Adrenal gland (tissue), 5 donors: ENCODE results near the gene IKZF5.
A peak's percentile ranks its signal among the peaks of the same experiment; 100 is the strongest.

Experiments
- POLR2A ChIP-seq, 2 donors: fragments of 450-650 bp; IDR thresholded peaks; one replicate each; pipeline ENCODE4 v1.6.1; 2017; ENCODE audit warnings: antibody characterized with exemption in 2 of 2, mild to moderate bottlenecking in 2 of 2, moderate library complexity in 1 of 2
- TF ChIP-seq, protein P1 (sequence below), 6 experiments: fragments of 450-650 bp in 4 of 6; fragments of 200-600 bp in 2 of 6; sonication (generic) in 1 of 6; IDR thresholded peaks; 1 replicate in 5 of 6; 2 replicates in 1 of 6; pipeline versions ENCODE4 v1.5.1 to v1.8.0; 2016 to 2021; ENCODE audit warnings: antibody characterized with exemption in 6 of 6, mild to moderate bottlenecking in 2 of 6, moderate library complexity in 1 of 6
- donor health status: DM: no; HTN: no; CAD: no.

DNA sequence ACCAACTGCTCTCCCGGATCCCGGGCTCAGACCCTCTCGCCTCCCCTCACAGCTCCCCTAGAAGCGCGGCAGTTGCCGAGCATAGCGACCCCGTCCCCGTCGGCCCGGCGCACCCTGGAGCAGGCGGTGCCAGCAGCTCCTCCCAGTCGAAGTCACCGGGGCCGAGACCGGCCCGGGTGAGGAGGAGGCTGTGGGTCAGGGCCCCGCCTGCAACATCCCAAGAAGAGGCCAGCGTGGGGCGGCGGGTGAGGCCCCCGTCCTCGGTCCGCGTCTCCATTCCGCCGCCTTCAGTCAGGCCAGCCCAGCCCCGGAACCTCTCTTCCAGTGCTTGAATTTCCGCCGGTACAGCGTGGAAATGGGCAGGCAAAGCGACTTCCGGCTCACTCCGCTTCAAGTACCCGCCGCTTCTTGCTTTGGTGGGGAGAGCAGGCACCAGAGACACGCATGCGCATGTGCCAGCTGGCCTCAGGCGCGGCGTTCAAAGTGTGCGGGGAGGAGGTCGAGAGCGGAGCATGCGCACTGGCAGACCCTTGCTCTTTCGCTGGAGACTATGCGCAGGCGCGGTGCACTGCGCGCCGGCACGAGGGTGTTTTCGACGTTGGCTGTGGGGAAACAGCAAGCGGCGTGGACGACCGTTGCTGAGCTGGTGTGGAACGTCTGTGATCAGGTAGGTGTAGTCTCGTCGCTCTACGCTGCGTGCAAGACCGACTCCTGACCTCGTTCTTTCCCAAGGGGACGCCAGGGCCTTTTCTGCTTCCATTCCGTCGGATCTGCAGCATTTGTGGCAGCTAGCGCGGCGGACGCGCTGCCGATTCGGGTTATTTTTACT lies 54.5 kb downstream of the IKZF5 start, which contains the start of gene C10orf88:
- TF ChIP-seq, protein P1, sequence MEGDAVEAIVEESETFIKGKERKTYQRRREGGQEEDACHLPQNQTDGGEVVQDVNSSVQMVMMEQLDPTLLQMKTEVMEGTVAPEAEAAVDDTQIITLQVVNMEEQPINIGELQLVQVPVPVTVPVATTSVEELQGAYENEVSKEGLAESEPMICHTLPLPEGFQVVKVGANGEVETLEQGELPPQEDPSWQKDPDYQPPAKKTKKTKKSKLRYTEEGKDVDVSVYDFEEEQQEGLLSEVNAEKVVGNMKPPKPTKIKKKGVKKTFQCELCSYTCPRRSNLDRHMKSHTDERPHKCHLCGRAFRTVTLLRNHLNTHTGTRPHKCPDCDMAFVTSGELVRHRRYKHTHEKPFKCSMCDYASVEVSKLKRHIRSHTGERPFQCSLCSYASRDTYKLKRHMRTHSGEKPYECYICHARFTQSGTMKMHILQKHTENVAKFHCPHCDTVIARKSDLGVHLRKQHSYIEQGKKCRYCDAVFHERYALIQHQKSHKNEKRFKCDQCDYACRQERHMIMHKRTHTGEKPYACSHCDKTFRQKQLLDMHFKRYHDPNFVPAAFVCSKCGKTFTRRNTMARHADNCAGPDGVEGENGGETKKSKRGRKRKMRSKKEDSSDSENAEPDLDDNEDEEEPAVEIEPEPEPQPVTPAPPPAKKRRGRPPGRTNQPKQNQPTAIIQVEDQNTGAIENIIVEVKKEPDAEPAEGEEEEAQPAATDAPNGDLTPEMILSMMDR (IDR thresholded peaks at IDR 0.05): no peak
- peak; percentile 43 to 49 for TF ChIP-seq POLR2A (IDR thresholded peaks at IDR 0.05)
